Cortex of kidney (tissue), 1 donor: Measurements from ENCODE around the gene AFDN.

ENCODE experiments used
- DNase-seq: peaks from one replicate; lab custom pipeline; 2025; lab: John Stamatoyannopoulos, UW

AFDN gene

DNA sequence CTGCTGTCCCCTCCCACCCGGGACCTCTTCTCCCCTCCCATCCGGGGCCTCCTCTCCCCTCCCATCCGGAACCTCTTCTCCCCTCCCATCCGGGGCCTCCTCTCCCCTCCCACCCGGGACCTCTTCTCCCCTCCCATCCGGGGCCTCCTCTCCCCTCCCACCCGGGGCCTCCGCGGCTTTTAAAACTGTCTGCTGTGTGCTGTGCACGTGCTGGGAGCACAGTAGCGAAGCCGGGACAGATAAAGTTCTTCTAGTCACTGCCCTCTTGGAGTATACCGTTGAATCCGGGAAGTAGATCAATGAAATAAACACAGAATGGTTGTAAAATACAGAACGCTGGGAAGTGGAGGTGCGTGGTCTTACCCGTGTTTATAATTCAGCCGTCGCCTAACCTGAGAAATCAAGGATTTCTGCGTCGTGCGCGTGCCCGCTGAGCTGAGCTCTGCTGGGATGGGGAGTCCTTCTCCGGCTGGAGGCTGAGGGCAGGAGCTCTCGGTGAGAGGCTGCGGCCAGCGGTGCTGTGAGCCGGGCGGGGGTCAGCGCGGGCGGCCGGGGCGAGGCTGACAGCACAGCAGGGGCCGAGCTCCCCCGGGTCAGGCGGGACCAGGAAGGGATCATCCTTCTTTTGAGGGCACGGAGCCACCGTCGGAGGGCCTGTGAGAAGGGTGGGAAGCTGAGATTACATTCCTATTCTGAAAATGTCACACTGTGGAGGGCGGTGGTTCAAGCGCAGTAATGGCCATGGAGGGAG is 151.2 kb downstream of the AFDN start:
- DNase-seq, result no peak

GRCh38 chr6:167978607-167979006 is 151.9 kb downstream of the AFDN start:
- DNase-seq, result no peak

- DNase-seq, result no peak
These were observed 152.9 kb downstream of the AFDN start for GRCh38 chr6:167979436-167980139.

DNA sequence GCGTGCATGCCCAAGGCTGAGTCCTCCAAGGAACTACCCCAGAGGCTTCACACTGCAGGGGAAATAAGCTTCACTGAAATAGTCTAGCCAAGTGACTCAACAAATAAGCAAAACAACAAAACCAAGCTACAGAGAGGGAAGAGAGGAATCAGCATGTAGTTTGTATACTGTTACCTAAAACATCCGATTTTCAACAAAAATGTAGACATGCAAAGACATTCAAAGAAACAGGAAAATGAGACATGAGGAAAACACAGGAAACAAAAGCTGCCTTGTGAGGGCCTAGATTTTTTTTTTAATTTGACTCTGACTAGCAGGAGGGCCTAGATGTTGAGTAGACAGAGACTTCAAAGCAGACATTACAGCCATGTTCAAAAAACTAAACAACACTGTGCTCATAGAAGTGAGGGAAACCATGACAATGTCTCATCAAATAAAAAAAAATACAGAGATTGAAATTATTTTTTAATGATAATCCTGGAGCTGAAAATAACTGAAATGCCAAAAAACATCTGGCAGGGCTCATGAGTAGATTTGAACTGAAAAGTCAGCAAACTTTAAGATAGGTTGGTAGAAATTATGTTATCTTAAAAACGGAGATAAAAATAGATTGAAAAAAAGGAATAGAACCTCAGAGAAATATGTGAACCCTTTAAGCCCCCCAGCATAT is 154.3 kb downstream of the AFDN start:
- DNase-seq, result no peak

DNA sequence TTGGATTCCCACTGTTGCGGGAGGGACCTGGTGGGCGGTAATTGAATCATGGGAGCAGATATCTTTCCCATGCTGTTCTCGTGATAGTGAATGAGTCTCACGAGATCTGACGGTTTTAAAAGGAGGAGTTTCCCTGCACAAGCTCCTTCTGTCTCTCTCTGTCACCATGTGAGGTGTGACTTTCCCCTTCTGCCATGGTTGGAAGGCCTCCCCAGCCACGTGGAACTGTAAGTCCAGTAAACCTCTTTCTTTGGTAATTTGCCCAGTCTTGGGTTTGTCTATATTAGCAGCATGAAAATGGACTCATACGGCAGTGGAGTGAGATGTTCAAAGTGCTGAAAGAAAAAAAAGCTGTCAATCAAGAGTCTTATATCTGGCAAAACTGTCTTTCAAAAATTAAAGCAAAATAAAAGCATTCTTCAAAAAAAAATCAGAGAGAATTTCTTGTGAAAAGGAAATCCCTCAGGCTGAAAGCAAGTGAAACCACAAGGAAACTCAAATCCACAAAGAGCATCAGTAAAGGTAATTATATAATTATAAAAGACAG is 155.3 kb downstream of the AFDN start:
- DNase-seq, result no peak

DNA sequence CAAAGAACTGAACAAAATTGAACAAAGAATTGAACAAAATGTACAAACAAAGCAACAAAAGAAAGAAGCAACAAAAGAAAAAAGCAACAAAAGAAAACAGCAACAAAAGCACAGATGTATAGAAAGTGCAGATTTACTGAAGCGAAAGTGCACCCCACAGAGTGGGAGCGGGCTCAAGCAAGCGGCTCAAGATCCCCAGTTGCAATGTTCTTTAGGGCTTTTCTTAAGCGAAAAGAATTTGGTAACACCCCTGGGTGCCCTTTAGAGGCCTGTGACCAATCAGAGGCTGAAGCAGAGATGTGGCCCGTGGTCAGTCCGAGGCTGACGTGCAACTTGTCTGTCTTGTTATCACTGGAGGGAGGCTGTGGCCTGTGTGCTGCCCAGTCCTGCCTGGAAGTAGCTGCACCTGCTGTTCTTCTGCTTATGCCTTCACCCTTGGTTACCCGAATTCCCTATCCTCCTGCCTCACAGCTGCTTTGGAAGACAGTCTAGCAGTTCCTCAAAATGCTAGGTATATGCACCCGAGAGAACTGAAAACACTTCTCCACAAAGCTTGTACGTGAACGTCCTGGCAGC is 157.5 kb downstream of the AFDN start:
- no peak for DNase-seq

DNA sequence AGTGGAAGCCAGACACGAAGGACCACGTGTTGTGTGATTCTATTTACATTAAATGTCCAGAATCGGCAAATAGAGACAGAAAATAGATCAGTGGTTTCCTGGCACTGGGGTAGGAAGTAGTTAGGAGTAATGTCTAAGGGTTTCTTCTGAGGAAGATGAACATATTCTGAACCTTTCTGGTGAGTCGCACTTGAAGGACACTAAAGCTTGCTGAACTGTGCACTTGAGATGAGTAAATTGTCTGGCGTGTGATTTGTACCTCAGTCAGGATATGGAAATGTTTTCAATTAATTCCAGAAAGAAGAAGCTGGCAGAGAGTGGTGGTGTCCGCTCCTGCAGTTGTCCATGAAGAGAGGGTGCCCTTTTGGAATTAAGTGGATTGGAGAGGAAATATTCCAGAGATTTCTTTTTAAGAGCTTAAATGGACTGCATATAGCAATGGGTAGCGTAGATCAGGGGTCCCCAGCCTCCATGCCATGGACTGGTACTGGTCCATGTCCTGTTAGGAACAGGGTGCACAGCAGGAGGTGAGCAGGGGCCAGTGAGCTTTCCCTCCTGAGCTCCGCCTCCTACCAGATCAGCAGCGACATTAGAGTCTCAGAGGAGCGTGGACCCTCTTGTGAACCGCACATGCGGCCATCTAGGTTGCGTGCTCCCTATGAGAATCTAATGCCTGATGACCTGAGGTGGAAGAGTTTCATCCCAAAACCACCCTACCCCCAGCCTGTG is 158.3 kb downstream of the AFDN start:
- DNase-seq, result no peak

DNA sequence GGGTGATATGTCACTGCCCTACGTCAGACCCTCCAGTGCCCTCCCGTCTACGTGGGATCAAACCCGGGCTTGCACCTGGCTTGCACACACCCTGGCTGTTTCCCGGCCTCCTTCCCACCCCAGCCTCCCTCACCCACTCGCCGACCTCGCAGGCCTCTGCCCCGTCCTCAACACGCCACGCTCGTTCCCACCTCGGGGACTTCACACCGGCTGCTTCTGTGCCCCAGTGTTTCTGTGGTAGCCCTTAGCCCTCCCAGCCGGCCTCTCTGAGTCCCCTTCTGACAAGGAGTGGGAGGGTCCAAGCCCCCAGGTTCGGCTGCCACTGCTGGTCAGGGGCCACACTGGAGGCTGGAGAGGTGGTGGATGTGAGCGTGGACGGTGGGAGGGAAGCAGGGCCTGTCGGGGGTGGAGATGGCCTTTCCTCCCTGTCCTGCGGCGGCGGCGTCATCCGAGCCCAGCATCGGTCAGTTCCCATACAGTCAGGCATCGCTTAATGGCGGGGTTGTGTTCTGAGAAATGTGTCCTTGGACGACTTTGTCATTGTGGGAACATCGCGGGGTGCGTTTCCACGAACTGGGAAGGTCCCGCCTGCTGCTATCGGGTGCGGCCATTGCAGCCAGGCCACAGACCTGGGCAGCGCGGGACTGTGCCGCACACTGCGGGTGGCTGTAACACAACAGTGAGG is 159.3 kb downstream of the AFDN start:
- no peak for DNase-seq

- no peak for DNase-seq
These were observed 160.9 kb downstream of the AFDN start for GRCh38 chr6:167987396-167988153.

DNA sequence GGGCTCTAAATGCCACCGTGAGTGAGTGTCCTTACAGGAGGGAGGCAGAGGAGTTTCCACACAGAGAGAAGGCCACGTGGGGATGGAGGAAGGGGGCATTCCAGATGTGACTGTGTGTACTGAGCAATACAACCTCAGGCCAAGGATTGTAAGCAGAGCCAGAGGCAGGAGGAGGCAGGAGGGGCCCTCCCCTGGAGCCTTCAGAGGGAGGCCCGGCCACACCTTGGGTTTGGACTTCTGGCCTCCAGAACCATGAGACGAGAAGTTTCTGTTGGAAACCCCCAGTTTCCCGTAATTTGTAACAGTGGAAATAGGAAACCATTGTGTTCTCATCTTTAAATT is 161.4 kb downstream of the AFDN start:
- no peak for DNase-seq

DNA sequence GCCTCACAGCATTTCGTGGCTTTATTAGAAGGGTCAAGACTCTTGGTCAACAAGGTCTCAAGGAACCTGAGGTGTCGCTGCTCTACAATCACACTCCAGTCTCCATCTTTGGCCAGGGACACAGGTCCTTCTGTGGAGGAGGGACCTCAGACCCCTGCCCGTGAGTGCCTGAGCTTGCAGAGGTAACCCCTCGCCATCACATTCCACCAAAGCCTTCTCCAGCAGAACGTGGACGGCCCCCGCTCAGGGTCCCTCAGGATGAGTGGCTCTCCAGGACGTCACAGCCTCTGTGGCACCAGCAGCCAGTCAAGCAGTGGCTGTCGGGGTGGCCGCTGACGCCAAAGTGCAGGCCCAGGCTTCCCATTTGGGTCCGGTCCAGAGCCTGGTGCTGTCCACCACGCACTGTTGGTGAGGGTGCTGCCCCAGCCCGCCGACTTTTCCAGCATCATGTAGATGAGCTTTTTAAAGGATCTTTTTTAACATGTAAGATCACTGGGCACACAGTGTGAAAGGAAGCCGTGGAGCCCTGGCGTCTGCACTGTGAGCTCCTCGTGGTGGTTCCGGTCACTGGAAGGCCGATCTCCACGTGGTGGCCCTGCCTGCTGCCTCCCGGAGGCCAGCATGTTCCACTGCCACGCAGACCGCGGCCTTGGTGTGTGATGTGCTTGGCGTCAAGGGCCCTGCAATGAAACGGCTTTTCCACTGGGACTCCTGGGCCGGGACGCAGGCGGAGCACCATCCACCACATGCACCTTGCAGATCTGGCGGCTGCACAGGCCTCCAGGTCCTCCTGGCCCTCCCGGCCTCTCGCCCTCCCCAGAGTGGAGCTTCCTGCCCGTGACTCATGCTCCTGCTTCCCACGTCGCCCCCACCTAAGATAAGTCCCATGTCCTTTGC is 162.5 kb downstream of the AFDN start:
- DNase-seq, result no peak

GRCh38 chr6:167990016-167990945 is 163.6 kb downstream of the AFDN start:
- DNase-seq, result no peak

- no peak for DNase-seq
These were observed 166.5 kb downstream of the AFDN start for GRCh38 chr6:167993169-167993568.

DNA sequence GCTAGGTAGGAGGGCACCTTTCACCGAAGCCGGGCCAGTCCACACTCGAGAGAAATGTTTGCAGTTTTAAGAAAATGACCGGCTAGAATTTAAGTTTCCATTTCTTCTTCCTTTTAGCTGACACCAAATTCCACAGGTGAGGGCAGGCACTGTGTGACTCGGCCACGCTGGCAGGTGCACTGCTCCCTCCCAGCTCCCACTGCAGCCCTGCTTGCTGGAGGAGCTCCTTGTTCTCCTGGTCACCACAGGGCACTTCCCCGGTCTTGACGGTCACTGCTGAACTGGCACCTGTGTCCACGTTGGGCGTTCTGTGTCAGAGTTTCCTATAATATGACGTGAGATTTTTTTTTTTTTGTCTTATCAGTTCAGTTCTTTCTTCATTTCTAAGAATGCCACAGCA is 167.1 kb downstream of the AFDN start:
- no peak for DNase-seq

- DNase-seq, result no peak
These were observed 168.6 kb downstream of the AFDN start for GRCh38 chr6:167995302-167995701.

GRCh38 chr6:167995731-167996151 is 169.0 kb downstream of the AFDN start:
- no peak for DNase-seq

GRCh38 chr6:167996424-167997199 is 169.9 kb downstream of the AFDN start:
- no peak for DNase-seq

- no peak for DNase-seq
These were observed 170.9 kb downstream of the AFDN start, which contains the start of gene KIF25 for GRCh38 chr6:167997642-167998041. Gene KIF25, plus strand, starts transcription at chr6:167997671. Its CDS starts 31,915 bp downstream, at chr6:168029586.
